IPS-18a (cell line): ENCODE data around the gene USP33.
"Not testable (repeated sequence)": the region's sequence is repeated elsewhere in the genome, so short reads cannot be mapped to it uniquely, and the experiment has no call there.

ENCODE experiments used
- H3K27ac ChIP-seq: one replicate; pipeline ENCODE4 v1.5.1; 2013; ENCODE audit warnings: low read length
- H3K27me3 ChIP-seq: one replicate; pipeline ENCODE4 v1.6.1; 2013; ENCODE audit warnings: mild to moderate bottlenecking, low read length; ENCODE audit not compliant: control insufficient read depth, insufficient read depth
- H3K36me3 ChIP-seq: one replicate; pipeline ENCODE4 v1.6.1; 2013; ENCODE audit warnings: low read depth, low read length; ENCODE audit not compliant: control insufficient read depth
- H3K4me1 ChIP-seq: one replicate; pipeline ENCODE4 v1.6.1; 2013; ENCODE audit warnings: low read depth, low read length; ENCODE audit not compliant: control insufficient read depth
- H3K4me3 ChIP-seq: one replicate; pipeline ENCODE4 v1.5.1; 2013; ENCODE audit warnings: low read length
- H3K9ac ChIP-seq: one replicate; pipeline ENCODE4 v1.6.1; 2013; ENCODE audit warnings: mild to moderate bottlenecking, low read length, moderate library complexity
- H3K9me3 ChIP-seq: one replicate; pipeline ENCODE4 v1.6.1; 2013; ENCODE audit warnings: low read depth, low read length; ENCODE audit not compliant: control insufficient read depth

USP33 gene

DNA sequence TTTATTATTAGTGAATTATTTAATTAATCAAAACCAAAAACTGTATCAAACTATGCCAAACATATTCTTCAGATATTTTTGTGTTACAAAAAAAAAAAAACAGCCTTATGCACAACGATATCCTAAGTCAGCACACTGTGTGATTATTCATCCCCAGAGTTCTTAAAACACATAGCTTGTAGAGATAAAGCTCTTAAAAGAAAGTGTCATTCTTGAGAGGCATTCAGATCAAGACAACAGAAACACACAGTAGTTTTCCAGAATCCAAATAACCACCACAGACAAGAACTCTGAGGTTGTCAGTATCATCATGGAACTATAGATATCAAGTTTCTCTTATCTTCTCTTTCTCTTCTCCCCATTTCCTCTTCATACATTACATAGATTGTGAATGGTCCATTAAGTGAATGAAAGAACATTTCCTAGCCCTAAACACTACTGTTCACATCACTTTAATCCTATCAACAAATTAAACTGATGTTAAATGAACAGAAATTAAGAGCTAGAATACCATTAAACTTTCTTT is 90.7 kb downstream of the USP33 start:
- Histone ChIP-seq H3K36me3 (no peaks in the 10 kb centered on the region), H3K27me3 (no peaks in the 10 kb centered on the region), H3K9me3 (no peaks in the 10 kb centered on the region), H3K4me1 (no peaks in the 10 kb centered on the region), H3K27ac (no peak overlapping the region), H3K4me3 (no peak overlapping the region), H3K9ac (no peak overlapping the region)

- H3K27me3 ChIP-seq: no peaks in the 10 kb centered on the region
- no peaks in the 10 kb centered on the region for H3K9me3 ChIP-seq
Measured at GRCh38 chr1:77664939-77665516, 94.6 kb downstream of the USP33 start.

GRCh38 chr1:77661696-77662095 is 98.0 kb downstream of the USP33 start:
- no peak overlapping the region for H3K27ac ChIP-seq
- H3K4me1 ChIP-seq: no peaks in the 10 kb centered on the region
- H3K9ac ChIP-seq: no peak overlapping the region
- no peaks in the 10 kb centered on the region for H3K36me3 ChIP-seq
- H3K4me3 ChIP-seq: no peak overlapping the region
- H3K9me3 ChIP-seq: no peaks in the 10 kb centered on the region
- H3K27me3 ChIP-seq: no peaks in the 10 kb centered on the region

More at GRCh38 chr1:77664939-77665516, 94.6 kb downstream of the USP33 start:
- no peak overlapping the region for H3K27ac ChIP-seq
- no peak overlapping the region for H3K4me3 ChIP-seq
- no peaks in the 10 kb centered on the region for H3K36me3 ChIP-seq
- H3K9ac ChIP-seq: no peak overlapping the region
- no peaks in the 10 kb centered on the region for H3K4me1 ChIP-seq

- no peaks in the 10 kb centered on the region for H3K36me3 ChIP-seq
- H3K27me3 ChIP-seq: no peaks in the 10 kb centered on the region
- H3K4me1 ChIP-seq: no peaks in the 10 kb centered on the region
- no peak overlapping the region for H3K9ac ChIP-seq
- no peaks in the 10 kb centered on the region for H3K9me3 ChIP-seq
- H3K27ac ChIP-seq: no peak overlapping the region
- H3K4me3 ChIP-seq: no peak overlapping the region
Measured at GRCh38 chr1:77659879-77660593, 99.6 kb downstream of the USP33 start.

DNA sequence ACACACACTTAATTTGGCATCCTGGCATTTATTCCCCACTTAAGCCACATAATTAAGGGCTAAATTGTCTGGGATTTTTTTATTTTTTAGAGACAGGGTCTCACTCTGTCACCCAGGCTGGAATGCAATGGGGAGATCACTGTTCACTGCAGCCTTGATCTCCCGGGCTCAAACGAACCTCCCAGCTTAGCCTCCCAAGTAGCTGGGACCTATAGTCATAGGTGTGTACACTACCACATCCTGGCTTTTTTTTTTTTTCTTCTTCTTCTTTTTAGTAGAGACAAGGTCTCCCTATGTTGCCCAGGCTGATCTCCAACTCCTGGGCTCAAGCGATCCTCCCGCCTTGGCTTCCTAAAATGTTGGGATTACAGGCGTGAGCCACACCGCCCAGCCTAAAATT is 101.4 kb downstream of the USP33 start:
- no peaks in the 10 kb centered on the region for H3K36me3 ChIP-seq
- no peak overlapping the region for H3K27ac ChIP-seq
- no peaks in the 10 kb centered on the region for H3K4me1 ChIP-seq
- no peak overlapping the region for H3K4me3 ChIP-seq
- no peaks in the 10 kb centered on the region for H3K9me3 ChIP-seq
- H3K9ac ChIP-seq: no peak overlapping the region
- H3K27me3 ChIP-seq: no peaks in the 10 kb centered on the region

DNA sequence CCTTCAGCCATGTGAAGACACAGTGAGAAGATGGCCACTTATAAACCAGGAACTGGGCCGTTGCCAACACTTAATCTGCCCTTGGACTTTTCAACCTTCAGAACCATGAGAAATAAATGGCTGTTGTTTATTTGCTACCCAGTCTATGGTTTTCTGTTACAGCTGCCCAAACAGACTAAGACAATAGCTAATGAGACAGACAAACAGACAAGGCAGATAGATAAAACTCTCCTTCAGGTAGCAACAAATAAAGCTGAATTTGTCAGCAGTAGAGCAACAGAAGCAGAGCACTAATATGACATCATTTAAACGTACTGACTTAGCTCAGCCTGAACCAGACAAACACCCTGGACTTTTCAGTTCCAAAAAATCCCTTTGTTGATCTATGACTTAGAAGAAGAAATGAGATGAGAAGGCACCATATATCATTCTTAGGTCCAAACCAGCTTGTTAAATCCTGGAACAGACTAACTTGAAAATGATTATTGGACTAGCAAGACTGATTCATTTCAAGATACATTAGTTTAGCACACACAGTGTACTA is 104.1 kb downstream of the USP33 start:
- no peaks in the 10 kb centered on the region for H3K4me1 ChIP-seq
- H3K4me3 ChIP-seq: no peak overlapping the region
- H3K27ac ChIP-seq: no peak overlapping the region
- no peaks in the 10 kb centered on the region for H3K27me3 ChIP-seq
- no peak overlapping the region for H3K9ac ChIP-seq
- peaks cover 8% of the 10 kb centered on the region for H3K9me3 ChIP-seq
- H3K36me3 ChIP-seq: no peaks in the 10 kb centered on the region

- no peaks in the 10 kb centered on the region for H3K36me3 ChIP-seq
- H3K9ac ChIP-seq: no peak overlapping the region
- no peaks in the 10 kb centered on the region for H3K27me3 ChIP-seq
- H3K27ac ChIP-seq: no peak overlapping the region
- H3K4me3 ChIP-seq: no peak overlapping the region
- peaks cover 13% of the 10 kb centered on the region for H3K9me3 ChIP-seq
- no peaks in the 10 kb centered on the region for H3K4me1 ChIP-seq
Measured at GRCh38 chr1:77652970-77653516, 106.6 kb downstream of the USP33 start.

DNA sequence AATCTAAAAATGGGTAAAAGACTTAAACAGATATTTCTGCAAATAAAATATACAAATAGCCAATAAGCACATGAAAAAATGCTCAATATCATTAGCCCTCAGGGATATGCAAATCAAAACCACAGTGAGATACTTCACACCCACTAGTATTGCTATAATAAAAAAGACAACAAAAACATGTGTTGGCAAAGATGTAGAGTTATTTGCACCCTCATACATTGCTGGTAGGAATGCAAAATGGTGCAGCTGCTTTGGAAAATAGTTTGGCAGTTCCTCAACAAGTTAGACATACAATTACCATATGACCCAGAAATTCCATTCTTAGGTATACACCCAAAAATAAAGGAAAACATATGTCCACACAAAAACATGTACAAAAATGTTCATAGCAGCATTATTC is 107.4 kb downstream of the USP33 start:
- H3K36me3 ChIP-seq: no peaks in the 10 kb centered on the region

DNA sequence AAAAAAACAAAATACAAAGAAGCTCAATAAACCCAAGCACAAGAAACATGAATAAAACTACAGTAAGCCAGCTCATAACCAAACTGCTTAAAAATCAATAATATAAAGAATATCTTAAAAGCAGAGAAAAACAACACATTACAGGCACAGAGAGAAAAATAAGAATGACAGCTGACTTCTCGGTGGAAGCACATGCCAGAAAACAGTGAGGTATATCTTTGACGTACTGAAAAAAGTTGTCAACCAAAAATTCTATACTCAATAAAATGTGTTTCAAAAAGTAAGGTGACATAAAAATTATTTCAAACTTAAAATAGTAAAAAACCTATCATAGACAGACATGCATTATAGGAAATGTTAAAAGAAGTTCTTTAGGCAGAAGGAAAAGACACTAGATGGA is 110.5 kb downstream of the USP33 start:
- H3K27me3 ChIP-seq: no peaks in the 10 kb centered on the region
- H3K4me3 ChIP-seq: no peak overlapping the region
- H3K4me1 ChIP-seq: no peaks in the 10 kb centered on the region
- H3K36me3 ChIP-seq: no peaks in the 10 kb centered on the region
- no peak overlapping the region for H3K27ac ChIP-seq
- no peak overlapping the region for H3K9ac ChIP-seq
- peaks cover 13% of the 10 kb centered on the region for H3K9me3 ChIP-seq

More for the DNA sequence above, 107.4 kb downstream of the USP33 start:
- no peak overlapping the region for H3K27ac ChIP-seq
- H3K4me1 ChIP-seq: no peaks in the 10 kb centered on the region
- H3K9ac ChIP-seq: no peak overlapping the region
- H3K4me3 ChIP-seq: no peak overlapping the region
- peaks cover 13% of the 10 kb centered on the region for H3K9me3 ChIP-seq
- no peaks in the 10 kb centered on the region for H3K27me3 ChIP-seq

DNA sequence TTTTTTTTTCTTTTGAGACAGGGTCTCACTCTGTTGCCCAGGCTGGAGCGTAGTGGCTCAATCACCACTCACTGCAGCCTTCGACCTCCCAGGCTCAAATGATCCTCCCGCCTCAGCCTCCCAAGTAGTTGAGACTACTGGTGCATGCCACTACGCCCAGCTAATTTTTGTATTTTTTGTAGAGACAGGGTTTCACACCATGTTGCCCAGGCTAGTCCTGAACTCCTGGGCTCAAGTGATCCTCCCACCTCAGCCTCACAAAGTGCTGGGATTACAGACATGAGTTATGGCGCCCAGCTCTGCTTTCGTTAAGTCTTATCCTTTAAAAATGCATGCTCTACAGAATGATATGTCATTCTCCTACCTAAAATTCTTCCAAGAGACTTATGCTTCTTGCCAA is 113.4 kb downstream of the USP33 start:
- not testable (repeated sequence) for H3K4me3 ChIP-seq, H3K27ac ChIP-seq, H3K36me3 ChIP-seq, H3K9ac ChIP-seq, H3K27me3 ChIP-seq, H3K4me1 ChIP-seq
- H3K9me3 ChIP-seq: peaks cover 12% of the 10 kb centered on the region
